ENCODE data around the gene S100A1. TPM values are rescaled to one million over a fixed set of nuclear protein-coding genes. Genes with fewer than 3 reads are reported as not detected.

S100A1 gene
- total RNA-seq, 1 experiment from 2014 or later: not detected

- H4K8ac ChIP-seq (replicated peaks; ENCODE audit: insufficient read length, low read depth, low read length): no peak overlapping the region
- H3K79me2 ChIP-seq (ENCODE audit: insufficient read depth, low read length): no peaks in the 10 kb centered on the region
- WGBS (ENCODE audit: extremely low coverage, insufficient read length, low lambda C conversion rate): no CpG with 5 or more reads among the region's 7 CpGs
- no peak overlapping the region for H2BK5ac ChIP-seq (ENCODE audit: insufficient read length, low read length)
- H3K14ac ChIP-seq (ENCODE audit: insufficient read depth, low read length): no peak overlapping the region
- H3K9me3 ChIP-seq (ENCODE audit: control insufficient read depth, low read depth, low read length): no peaks in the 10 kb centered on the region
- peaks cover 9% of the 10 kb centered on the region; the same call in 1 of the 2 replicates for H3K4me1 ChIP-seq (ENCODE audit: insufficient read depth, low read length)
- Mint-ChIP-seq H3K4me3 (no peak overlapping the region), H3K27ac (no peak overlapping the region), H3K4me1 (peaks cover 39 to 59% of the 10 kb centered on the region in 2 experiments), H3K9me3 (no peaks in the 10 kb centered on the region), H3K36me3 (ENCODE audit: insufficient read depth in 1 of 3, low read depth in 3 of 3) (peaks cover 0 to 3% (median 0%) of the 10 kb centered on the region in 3 experiments; a peak in 1 of 7 replicates), H3K27me3 (ENCODE audit: low read depth) (peaks cover 2% of the 10 kb centered on the region)
- H3K27me3 ChIP-seq (ENCODE audit: insufficient read depth, low read length): no peaks in the 10 kb centered on the region
- H3K56ac ChIP-seq (ENCODE audit: insufficient read length, low read depth, low read length): no peak overlapping the region
- H2AK5ac ChIP-seq (ENCODE audit: insufficient read length, low read length): no peak overlapping the region
- H2BK120ac ChIP-seq (ENCODE audit: low read depth, low read length, poor library complexity, severe bottlenecking): no peak overlapping the region
- no peak for DNase-seq
- H4K20me1 ChIP-seq (ENCODE audit: control insufficient read depth, insufficient read depth, insufficient read length): no peaks in the 10 kb centered on the region
- H3T11ph ChIP-seq (ENCODE audit: low read length): no peak overlapping the region
- H3K23ac ChIP-seq (ENCODE audit: insufficient read length, low read depth, low read length): no peak overlapping the region
- no peak overlapping the region for H2AFZ ChIP-seq (ENCODE audit: low read length)
- no peak overlapping the region for H3K27ac ChIP-seq (ENCODE audit: insufficient read length, low read depth, low read length)
- H4K91ac ChIP-seq (ENCODE audit: insufficient read length, low read depth, low read length): no peak overlapping the region
- no peak overlapping the region for H2BK20ac ChIP-seq (ENCODE audit: low read depth, low read length, poor library complexity, severe bottlenecking)
- H3K9ac ChIP-seq (ENCODE audit: extremely low read depth, insufficient read length, low read length): no peak overlapping the region
- H2BK12ac ChIP-seq (ENCODE audit: insufficient read length, low read depth, low read length): no peak overlapping the region
- no peak overlapping the region for H3K4ac ChIP-seq (ENCODE audit: low read depth, low read length)
- H3K4me2 ChIP-seq (ENCODE audit: insufficient read depth, insufficient read length, low read length): no peak overlapping the region
- peaks cover 3% of the 10 kb centered on the region for H3K23me2 ChIP-seq (ENCODE audit: insufficient read length, low read depth, low read length, poor library complexity, severe bottlenecking)
- H4K5ac ChIP-seq (ENCODE audit: insufficient read length, low read depth, low read length): no peak overlapping the region
- no peak for TF ChIP-seq CTCF (conservative IDR thresholded peaks at IDR 0.05)
- H3K18ac ChIP-seq (ENCODE audit: insufficient read length, low read depth, low read length): no peak overlapping the region
- no peaks in the 10 kb centered on the region for H3K79me1 ChIP-seq (ENCODE audit: insufficient read depth, low read depth, low read length, poor library complexity, severe bottlenecking)
- no peak overlapping the region for H2BK15ac ChIP-seq (ENCODE audit: low read depth, low read length)
These were observed 17.4 kb upstream of the S100A1 start for GRCh38 chr1:153610811-153611301.

Measured in H9 (cell line).